LNCaP clone FGC (cell line): ENCODE measurements around the gene LAMP5.

Experiments used
- DNase-seq: peaks from one replicate; pipeline ENCODE4 v3.0.0-alpha.2; 2011; ENCODE audit warnings: low read depth
- H3K4me3 ChIP-seq: 2 replicates; pipeline ENCODE4 v1.5.1; 2011; ENCODE audit warnings: mild to moderate bottlenecking, low read depth, low read length, control low read depth
- CTCF ChIP-seq: IDR thresholded peaks from 2 replicates; pipeline ENCODE4 v1.5.1; 2012; ENCODE audit warnings: mild to moderate bottlenecking; ENCODE audit not compliant: control insufficient read depth, insufficient read depth; ENCODE audit errors: extremely low read depth

The LAMP5 gene

GRCh38 chr20:9570612-9571011 lies 56.2 kb downstream of the LAMP5 start:
- TF ChIP-seq CTCF, result no peak
- DNase-seq, result no peak
- H3K4me3 ChIP-seq, result no peak overlapping the region

GRCh38 chr20:9571783-9572182 lies 57.4 kb downstream of the LAMP5 start:
- TF ChIP-seq CTCF, result no peak
- H3K4me3 ChIP-seq, result no peak overlapping the region
- no peak for DNase-seq

DNA sequence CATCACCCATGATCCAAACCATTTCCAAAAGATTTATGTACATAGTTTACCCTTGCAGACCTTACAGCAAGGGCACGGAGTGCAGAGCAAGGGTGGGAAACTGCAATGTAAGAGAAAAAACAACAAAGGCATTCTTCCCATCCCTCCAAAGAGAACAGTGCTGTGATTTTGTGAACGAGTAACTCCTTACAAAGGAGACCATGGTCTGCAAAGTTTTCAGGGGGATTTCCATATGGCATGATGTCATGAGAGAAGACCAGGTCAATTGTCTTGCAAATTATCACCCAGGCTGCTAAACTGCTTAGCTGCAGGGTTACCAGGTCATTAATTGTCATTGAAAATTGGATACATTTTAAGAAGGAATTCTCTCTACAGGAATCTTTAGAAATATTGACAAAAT lies 58.3 kb downstream of the LAMP5 start:
- DNase-seq, result no peak
- no peak overlapping the region for H3K4me3 ChIP-seq
- no peak for TF ChIP-seq CTCF

- no peak for TF ChIP-seq CTCF
- DNase-seq, result no peak
- no peak overlapping the region for H3K4me3 ChIP-seq
Measured at GRCh38 chr20:9573335-9574151, 59.2 kb downstream of the LAMP5 start.

DNA sequence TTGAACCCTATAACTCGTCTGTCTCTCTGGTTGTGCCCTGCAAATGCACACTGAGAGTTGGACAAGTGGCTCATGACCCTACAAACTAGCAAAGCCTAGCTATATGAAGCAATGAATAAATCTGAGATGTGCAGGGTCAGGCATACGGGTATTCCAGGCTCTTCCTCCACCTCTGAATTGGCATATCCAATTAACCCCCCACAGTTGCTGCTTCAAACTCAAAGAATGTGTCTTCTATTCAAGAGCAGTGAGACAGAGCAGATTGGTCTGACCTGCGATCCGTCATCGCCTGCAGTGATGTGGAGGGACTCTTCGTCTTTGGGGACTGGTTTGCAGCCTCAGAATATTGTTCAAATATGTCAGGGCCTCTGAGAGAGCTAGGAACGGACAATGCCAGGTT lies 59.8 kb downstream of the LAMP5 start:
- no peak for DNase-seq

DNA sequence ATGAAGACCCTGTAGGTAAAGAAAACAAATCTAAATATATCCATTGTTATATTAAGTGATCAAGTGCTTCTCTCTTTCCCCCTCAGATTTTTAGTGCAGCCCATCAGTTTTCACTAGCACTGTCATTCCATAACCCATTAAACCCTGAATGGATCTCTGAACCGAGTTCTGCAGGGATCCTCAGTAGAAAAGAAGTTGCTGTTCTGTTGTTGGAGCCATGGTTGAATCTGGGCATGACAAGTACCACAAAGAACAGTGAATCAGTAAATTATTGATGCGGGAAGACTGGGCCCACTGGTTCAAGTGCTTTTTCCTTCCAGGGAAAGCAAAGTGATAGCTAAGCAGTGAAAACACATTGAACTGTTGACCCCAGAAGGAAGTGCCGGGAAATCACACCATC lies 60.4 kb downstream of the LAMP5 start:
- TF ChIP-seq CTCF, result no peak
- DNase-seq, result no peak
- H3K4me3 ChIP-seq, result no peak overlapping the region

More for the DNA sequence above, 59.8 kb downstream of the LAMP5 start:
- H3K4me3 ChIP-seq, result no peak overlapping the region
- no peak for TF ChIP-seq CTCF

GRCh38 chr20:9575836-9576235 lies 61.4 kb downstream of the LAMP5 start:
- H3K4me3 ChIP-seq, result no peak overlapping the region
- DNase-seq, result no peak
- no peak for TF ChIP-seq CTCF
